Upper lobe of left lung (tissue), 4 donors: ENCODE data around the gene NOL4L.

ENCODE experiments used
- CTCF ChIP-seq, 6 experiments: fragments of 450-650 bp in 4 of 6; fragments of 200-600 bp in 2 of 6; sonication (generic) in 2 of 6; IDR thresholded peaks; one replicate each; pipeline ENCODE4 v1.5.1; 2016 to 2019; ENCODE audit warnings: antibody characterized with exemption in 6 of 6
- POLR2A ChIP-seq, 4 donors: fragments of 450-650 bp; IDR thresholded peaks; one replicate each; pipeline ENCODE4 v1.5.1; 2016 to 2017; ENCODE audit warnings: antibody characterized with exemption in 4 of 4, mild to moderate bottlenecking in 2 of 4
- POLR2AphosphoS5 ChIP-seq, 2 donors: sonication (generic); formaldehyde crosslinking; IDR thresholded peaks; one replicate each; pipeline ENCODE4 v1.5.1; 2017; ENCODE audit warnings: antibody characterized with exemption in 2 of 2

- no peak for TF ChIP-seq POLR2A (IDR thresholded peaks at IDR 0.05)
- no peak for TF ChIP-seq POLR2AphosphoS5 (IDR thresholded peaks at IDR 0.05)
- no peak for TF ChIP-seq CTCF (IDR thresholded peaks at IDR 0.05)
Observed at GRCh38 chr20:32488066-32488838, 96.9 kb downstream of the NOL4L start.
